Nephron progenitor cell (in vitro differentiated cells): ENCODE results near the gene FOXC2.

ENCODE experiments used
- DNase-seq: peaks from one replicate; pipeline ENCODE4 v3.0.0; 2021
- H3K27ac Mint-ChIP-seq: 2 replicates; pipeline ENCODE4 v1.8.0; 2021; ENCODE audit warnings: mild to moderate bottlenecking, moderate library complexity, mixed read lengths
- H3K27me3 Mint-ChIP-seq: 2 replicates; pipeline ENCODE4 v1.8.0; 2021; ENCODE audit warnings: mild to moderate bottlenecking, low read depth, mixed read lengths; ENCODE audit not compliant: poor library complexity
- H3K36me3 Mint-ChIP-seq: 2 replicates; pipeline ENCODE4 v1.8.0; 2021; ENCODE audit warnings: low read depth, mixed read lengths
- H3K4me1 Mint-ChIP-seq: 2 replicates; pipeline ENCODE4 v1.8.0; 2021; ENCODE audit warnings: mixed read lengths
- H3K4me3 Mint-ChIP-seq: 2 replicates; pipeline ENCODE4 v1.8.0; 2021; ENCODE audit warnings: mild to moderate bottlenecking, moderate library complexity, mixed read lengths
- H3K9me3 Mint-ChIP-seq: 2 replicates; pipeline ENCODE4 v1.8.0; 2021; ENCODE audit warnings: mild to moderate bottlenecking, moderate library complexity, mixed read lengths
- CTCF ChIP-seq: fragments of 200-600 bp; sonication (generic); IDR thresholded peaks from 2 replicates; pipeline ENCODE4 v1.5.0; 2021; ENCODE audit warnings: antibody characterized with exemption

FOXC2 gene

GRCh38 chr16:86549076-86549892, 17.3 kb upstream of the FOXC2 start:
- Mint-ChIP-seq H3K9me3 (peaks cover 3% of the 10 kb centered on the region), H3K27ac (no peak overlapping the region), H3K36me3 (peaks cover 15% of the 10 kb centered on the region), H3K27me3 (peaks cover 11% of the 10 kb centered on the region), H3K4me1 (peaks cover 38% of the 10 kb centered on the region), H3K4me3 (no peak overlapping the region)
- TF ChIP-seq CTCF: no peak
- no peak for DNase-seq

GRCh38 chr16:86549893-86550190, 16.8 kb upstream of the FOXC2 start:
- Mint-ChIP-seq H3K36me3 (peaks cover 9% of the 10 kb centered on the region), H3K4me1 (peaks cover 43% of the 10 kb centered on the region), H3K4me3 (no peak overlapping the region), H3K27me3 (peaks cover 11% of the 10 kb centered on the region), H3K9me3 (peaks cover 4% of the 10 kb centered on the region), H3K27ac (no peak overlapping the region)
- no peak for TF ChIP-seq CTCF
- no peak for DNase-seq

- H3K9me3 Mint-ChIP-seq: peaks cover 4% of the 10 kb centered on the region
- no peak overlapping the region for H3K27ac Mint-ChIP-seq
- no peak overlapping the region for H3K4me3 Mint-ChIP-seq
- peaks cover 11% of the 10 kb centered on the region for H3K27me3 Mint-ChIP-seq
- DNase-seq: no peak
- peaks cover 5% of the 10 kb centered on the region for H3K36me3 Mint-ChIP-seq
- no peak for TF ChIP-seq CTCF
- peaks cover 45% of the 10 kb centered on the region for H3K4me1 Mint-ChIP-seq
These were observed 16.3 kb upstream of the FOXC2 start for GRCh38 chr16:86550281-86550680.

- H3K36me3 Mint-ChIP-seq: peaks cover 5% of the 10 kb centered on the region
- H3K27me3 Mint-ChIP-seq: peaks cover 15% of the 10 kb centered on the region
- no peak for TF ChIP-seq CTCF
- no peak overlapping the region for H3K27ac Mint-ChIP-seq
- H3K4me3 Mint-ChIP-seq: peak overlapping the region; percentile 92
- no peak for DNase-seq
- H3K4me1 Mint-ChIP-seq: peaks cover 56% of the 10 kb centered on the region
- peaks cover 4% of the 10 kb centered on the region for H3K9me3 Mint-ChIP-seq
These were observed 13.3 kb upstream of the FOXC2 start for GRCh38 chr16:86553356-86553755.

GRCh38 chr16:86554599-86554916, 12.1 kb upstream of the FOXC2 start:
- Mint-ChIP-seq H3K27ac (peak overlapping the region; percentile 59), H3K4me1 (peaks cover 56% of the 10 kb centered on the region), H3K4me3 (peak overlapping the region; percentile 92), H3K36me3 (peaks cover 5% of the 10 kb centered on the region), H3K27me3 (peaks cover 15% of the 10 kb centered on the region), H3K9me3 (peaks cover 4% of the 10 kb centered on the region)
- no peak for TF ChIP-seq CTCF
- DNase-seq: no peak
